Pons (tissue), 1 donor: ENCODE measurements around the gene SORT1.
"Not testable (repeated sequence)": the region's sequence is repeated elsewhere in the genome, so short reads cannot be mapped to it uniquely, and the experiment has no call there.

Experiments used
- DNase-seq: peaks from one replicate; pipeline ENCODE4 v3.0.0-alpha.2; 2016; ENCODE audit warnings: low spot score

SORT1 gene

GRCh38 chr1:109397581-109398342 lies at the start of gene SORT1:
Gene SORT1, minus strand, starts transcription at chr1:109397918. Its CDS starts 26 bp downstream, at chr1:109397892.
- peak; percentile 98 for DNase-seq

- not testable (repeated sequence) for DNase-seq
These were observed 48.4 kb upstream of the SORT1 start for GRCh38 chr1:109445949-109446695.

GRCh38 chr1:109444346-109444745 lies 46.6 kb upstream of the SORT1 start:
- no peak for DNase-seq

- DNase-seq, result no peak
These were observed 45.8 kb upstream of the SORT1 start for GRCh38 chr1:109443476-109443875.

- no peak for DNase-seq
These were observed 43.4 kb upstream of the SORT1 start for GRCh38 chr1:109441069-109441468.

- no peak for DNase-seq
These were observed 41.1 kb upstream of the SORT1 start for GRCh38 chr1:109438798-109439297.

- no peak for DNase-seq
These were observed 36.8 kb upstream of the SORT1 start for GRCh38 chr1:109434484-109434883.

GRCh38 chr1:109433322-109433721 lies 35.6 kb upstream of the SORT1 start:
- no peak for DNase-seq

GRCh38 chr1:109432336-109432735 lies 34.6 kb upstream of the SORT1 start:
- no peak for DNase-seq

- no peak for DNase-seq
These were observed 29.4 kb upstream of the SORT1 start for GRCh38 chr1:109427171-109427467.

GRCh38 chr1:109426281-109427170 lies 28.8 kb upstream of the SORT1 start, which contains the start of gene PSMA5:
Gene PSMA5, minus strand, starts transcription at chr1:109426448. Its CDS starts 118 bp downstream, at chr1:109426330.
- peak; percentile 99 for DNase-seq

GRCh38 chr1:109425391-109426280 lies 27.9 kb upstream of the SORT1 start:
- no peak for DNase-seq

- no peak for DNase-seq
These were observed 25.8 kb upstream of the SORT1 start for GRCh38 chr1:109423498-109423897.

- DNase-seq, result no peak
These were observed 14.8 kb upstream of the SORT1 start for GRCh38 chr1:109412551-109412950.

GRCh38 chr1:109404838-109405237 lies 7.1 kb upstream of the SORT1 start:
- DNase-seq, result no peak

- DNase-seq, result no peak
These were observed 4.3 kb upstream of the SORT1 start for GRCh38 chr1:109402025-109402424.

GRCh38 chr1:109400035-109400655 lies 2.4 kb upstream of the SORT1 start:
- peak; percentile 62 for DNase-seq

GRCh38 chr1:109399326-109399957 lies 1.7 kb upstream of the SORT1 start:
- DNase-seq, result peak; percentile 97

GRCh38 chr1:109398343-109399225 lies 866 bp upstream of the SORT1 start:
- DNase-seq, result peak; percentile 62
